ENCODE results near the gene PHC1.

Gene PHC1

DNA sequence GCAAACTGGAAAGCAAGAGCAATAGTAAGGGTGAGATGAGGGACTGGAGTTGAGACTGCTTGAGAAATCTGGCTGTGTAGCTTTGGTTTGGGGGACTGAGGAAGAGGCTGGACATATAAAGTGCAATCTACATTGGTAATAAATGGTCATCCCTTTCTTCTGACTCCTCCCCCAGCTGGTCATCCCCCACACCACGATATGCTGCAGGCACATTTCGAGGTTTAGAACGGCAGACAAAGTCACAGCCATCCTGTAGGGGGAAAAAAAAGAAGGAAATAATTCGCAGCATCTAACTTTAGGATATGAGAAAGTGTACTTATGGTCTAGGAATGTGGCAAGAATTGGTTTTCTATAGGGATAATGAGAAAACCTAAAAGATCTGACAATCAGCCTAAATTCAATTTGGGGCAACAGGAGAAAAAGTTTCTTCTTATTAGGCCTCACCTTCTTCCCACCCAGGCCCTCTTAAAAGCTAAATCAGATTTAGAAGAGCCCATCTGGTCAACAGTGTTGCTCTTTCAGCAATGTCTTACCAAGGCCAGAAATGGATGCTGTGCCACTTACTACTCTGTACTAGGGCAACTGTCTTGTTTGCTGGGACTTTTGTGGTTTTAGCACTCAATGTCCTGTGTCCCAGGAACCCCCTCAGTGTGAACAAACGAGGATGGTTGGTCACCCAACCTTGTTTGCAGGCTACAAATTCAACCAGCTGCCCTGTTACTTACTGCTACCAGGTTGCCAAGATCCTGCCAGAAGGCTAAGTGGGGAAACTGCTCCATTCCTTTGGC lies 27.6 kb downstream of the PHC1 start:
- Histone ChIP-seq H3K4me1 (ENCODE audit: insufficient read depth, poor library complexity, severe bottlenecking) (no peaks in the 10 kb centered on the region), H3K4me3 (ENCODE audit: severe bottlenecking) (no peak overlapping the region), H3K36me3 (ENCODE audit: low read depth) (peaks cover 37% of the 10 kb centered on the region), H3K27me3 (ENCODE audit: insufficient read depth, poor library complexity, severe bottlenecking) (no peaks in the 10 kb centered on the region), H3K27ac (ENCODE audit: poor library complexity, severe bottlenecking) (no peak overlapping the region), H3K9me3 (ENCODE audit: severe bottlenecking) (no peaks in the 10 kb centered on the region)
- TF ChIP-seq, protein P1, sequence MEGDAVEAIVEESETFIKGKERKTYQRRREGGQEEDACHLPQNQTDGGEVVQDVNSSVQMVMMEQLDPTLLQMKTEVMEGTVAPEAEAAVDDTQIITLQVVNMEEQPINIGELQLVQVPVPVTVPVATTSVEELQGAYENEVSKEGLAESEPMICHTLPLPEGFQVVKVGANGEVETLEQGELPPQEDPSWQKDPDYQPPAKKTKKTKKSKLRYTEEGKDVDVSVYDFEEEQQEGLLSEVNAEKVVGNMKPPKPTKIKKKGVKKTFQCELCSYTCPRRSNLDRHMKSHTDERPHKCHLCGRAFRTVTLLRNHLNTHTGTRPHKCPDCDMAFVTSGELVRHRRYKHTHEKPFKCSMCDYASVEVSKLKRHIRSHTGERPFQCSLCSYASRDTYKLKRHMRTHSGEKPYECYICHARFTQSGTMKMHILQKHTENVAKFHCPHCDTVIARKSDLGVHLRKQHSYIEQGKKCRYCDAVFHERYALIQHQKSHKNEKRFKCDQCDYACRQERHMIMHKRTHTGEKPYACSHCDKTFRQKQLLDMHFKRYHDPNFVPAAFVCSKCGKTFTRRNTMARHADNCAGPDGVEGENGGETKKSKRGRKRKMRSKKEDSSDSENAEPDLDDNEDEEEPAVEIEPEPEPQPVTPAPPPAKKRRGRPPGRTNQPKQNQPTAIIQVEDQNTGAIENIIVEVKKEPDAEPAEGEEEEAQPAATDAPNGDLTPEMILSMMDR (IDR thresholded peaks at IDR 0.05; ENCODE audit: poor library complexity, severe bottlenecking), result no peak
- DNase-seq (ENCODE audit: low spot score) (no peak), ATAC-seq (ENCODE audit: low read depth) (no peak)

DNA sequence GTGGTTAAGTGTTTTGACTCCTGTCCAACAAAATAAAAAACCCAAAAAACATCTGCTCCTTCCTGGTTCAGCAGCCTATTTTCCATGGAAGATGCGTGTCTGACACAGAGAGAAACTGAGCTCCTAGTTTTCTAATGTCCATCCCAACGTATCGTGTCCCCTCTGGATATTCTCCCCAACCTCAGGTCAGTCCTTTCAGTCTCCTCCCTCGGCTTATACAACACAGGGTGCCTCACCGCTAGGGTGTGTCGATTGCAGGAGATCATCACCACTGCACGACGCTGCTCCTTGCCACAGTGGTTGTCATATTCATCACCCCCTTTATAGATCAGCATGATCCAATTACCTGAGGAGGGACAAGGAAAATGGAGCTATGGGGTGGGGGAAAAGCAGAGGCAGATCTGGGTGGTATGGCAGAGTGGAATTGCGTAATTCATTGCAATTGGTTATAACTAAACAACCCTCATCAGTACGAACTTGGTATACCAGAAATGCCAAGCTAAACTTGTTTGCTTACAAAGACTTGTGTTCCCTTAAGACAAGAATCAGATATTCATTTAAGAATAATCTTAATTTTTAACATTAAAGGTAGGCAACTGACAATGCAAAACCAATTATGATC lies 29.4 kb downstream of the PHC1 start:
- no peaks in the 10 kb centered on the region for H3K27me3 ChIP-seq (ENCODE audit: insufficient read depth, poor library complexity, severe bottlenecking)
- H3K27ac ChIP-seq (ENCODE audit: poor library complexity, severe bottlenecking), result no peak overlapping the region
- no peaks in the 10 kb centered on the region for H3K9me3 ChIP-seq (ENCODE audit: severe bottlenecking)
- ATAC-seq (ENCODE audit: low read depth) (no peak), DNase-seq (ENCODE audit: low spot score) (no peak)
- peaks cover 3% of the 10 kb centered on the region for H3K4me1 ChIP-seq (ENCODE audit: insufficient read depth, poor library complexity, severe bottlenecking)
- peaks cover 37% of the 10 kb centered on the region for H3K36me3 ChIP-seq (ENCODE audit: low read depth)
- H3K4me3 ChIP-seq (ENCODE audit: severe bottlenecking), result no peak overlapping the region
- TF ChIP-seq, protein P1 (IDR thresholded peaks at IDR 0.05; ENCODE audit: poor library complexity, severe bottlenecking), result no peak

- ATAC-seq (ENCODE audit: low read depth) (no peak), DNase-seq (ENCODE audit: low spot score) (no peak)
- Histone ChIP-seq H3K27me3 (ENCODE audit: insufficient read depth, poor library complexity, severe bottlenecking) (no peaks in the 10 kb centered on the region), H3K9me3 (ENCODE audit: severe bottlenecking) (no peaks in the 10 kb centered on the region), H3K36me3 (ENCODE audit: low read depth) (peaks cover 35% of the 10 kb centered on the region), H3K27ac (ENCODE audit: poor library complexity, severe bottlenecking) (no peak overlapping the region), H3K4me1 (ENCODE audit: insufficient read depth, poor library complexity, severe bottlenecking) (peaks cover 3% of the 10 kb centered on the region), H3K4me3 (ENCODE audit: severe bottlenecking) (no peak overlapping the region)
- TF ChIP-seq, protein P1 (IDR thresholded peaks at IDR 0.05; ENCODE audit: poor library complexity, severe bottlenecking), result no peak
Observed at GRCh38 chr12:8946733-8947132, 32.4 kb downstream of the PHC1 start.

GRCh38 chr12:8947737-8948136 lies 33.4 kb downstream of the PHC1 start:
- TF ChIP-seq, protein P1 (IDR thresholded peaks at IDR 0.05; ENCODE audit: poor library complexity, severe bottlenecking), result no peak
- no peaks in the 10 kb centered on the region for H3K27me3 ChIP-seq (ENCODE audit: insufficient read depth, poor library complexity, severe bottlenecking)
- no peak overlapping the region for H3K4me3 ChIP-seq (ENCODE audit: severe bottlenecking)
- ATAC-seq (ENCODE audit: low read depth), result no peak
- H3K36me3 ChIP-seq (ENCODE audit: low read depth), result peaks cover 30% of the 10 kb centered on the region
- no peaks in the 10 kb centered on the region for H3K9me3 ChIP-seq (ENCODE audit: severe bottlenecking)
- no peak for DNase-seq (ENCODE audit: low spot score)
- no peak overlapping the region for H3K27ac ChIP-seq (ENCODE audit: poor library complexity, severe bottlenecking)
- H3K4me1 ChIP-seq (ENCODE audit: insufficient read depth, poor library complexity, severe bottlenecking), result peaks cover 3% of the 10 kb centered on the region
